Mesendoderm (in vitro differentiated cells): ENCODE measurements around the gene ZAR1L. TPM values are rescaled to one million over a fixed set of nuclear protein-coding genes. Genes with fewer than 3 reads are reported as not detected.
"Not testable (repeated sequence)": the region's sequence is repeated elsewhere in the genome, so short reads cannot be mapped to it uniquely, and the experiment has no call there.

Experiments
- DNase-seq: peaks from one replicate; pipeline ENCODE4 v3.0.0; 2013
- H2AK5ac ChIP-seq: 2 replicates; pipeline ENCODE4 v1.6.1; 2013; ENCODE audit warnings: low read length, inconsistent platforms
- H2BK120ac ChIP-seq: 2 replicates; pipeline ENCODE4 v1.6.1; 2013; ENCODE audit warnings: low read depth, mild to moderate bottlenecking, low read length, moderate library complexity, mixed read lengths
- H2BK15ac ChIP-seq: replicated peaks from 2 replicates; pipeline ENCODE4 v1.6.1; 2013; ENCODE audit warnings: low read depth, mild to moderate bottlenecking, moderate library complexity
- H2BK5ac ChIP-seq: 2 replicates; pipeline ENCODE4 v1.6.1; 2013; ENCODE audit warnings: low read length, inconsistent platforms
- H3K18ac ChIP-seq: 2 replicates; pipeline ENCODE4 v1.6.1; 2013; ENCODE audit warnings: mild to moderate bottlenecking, low read length, mixed read lengths
- H3K23ac ChIP-seq: one replicate; pipeline ENCODE4 v1.6.1; 2013; ENCODE audit warnings: low read length
- H3K27ac ChIP-seq: 2 replicates; pipeline ENCODE4 v1.5.1; 2013; ENCODE audit warnings: low read depth, mild to moderate bottlenecking, inconsistent platforms, low read length, moderate library complexity
- H3K27me3 ChIP-seq: 2 replicates; pipeline ENCODE4 v1.6.1; 2013; ENCODE audit warnings: low read length, control low read depth, mild to moderate bottlenecking, inconsistent platforms; ENCODE audit not compliant: insufficient read depth, poor library complexity
- H3K36me3 ChIP-seq: 2 replicates; pipeline ENCODE4 v1.6.1; 2013; ENCODE audit warnings: low read length, inconsistent platforms; ENCODE audit not compliant: control insufficient read depth, insufficient read depth
- H3K4ac ChIP-seq: one replicate; pipeline ENCODE4 v1.6.1; 2013; ENCODE audit warnings: low read depth, mild to moderate bottlenecking, low read length, moderate library complexity
- H3K4me1 ChIP-seq: 2 replicates; pipeline ENCODE4 v1.6.1; 2013; ENCODE audit warnings: low read depth, low read length, inconsistent platforms; ENCODE audit not compliant: control insufficient read depth
- H3K4me2 ChIP-seq: 2 replicates; pipeline ENCODE4 v1.6.1; 2013; ENCODE audit warnings: low read length
- H3K4me3 ChIP-seq: 2 replicates; pipeline ENCODE4 v1.5.1; 2013; ENCODE audit warnings: mild to moderate bottlenecking, low read length
- H3K56ac ChIP-seq: one replicate; pipeline ENCODE4 v1.6.1; 2013; ENCODE audit warnings: low read length
- H3K79me1 ChIP-seq: 2 replicates; pipeline ENCODE4 v1.6.1; 2013; ENCODE audit warnings: low read length, inconsistent platforms
- H3K79me2 ChIP-seq: 2 replicates; pipeline ENCODE4 v1.6.1; 2013; ENCODE audit warnings: mild to moderate bottlenecking, low read length; ENCODE audit not compliant: control insufficient read depth, insufficient read depth
- H3K9ac ChIP-seq: 2 replicates; pipeline ENCODE4 v1.6.1; 2013; ENCODE audit warnings: low read length, inconsistent platforms
- H4K5ac ChIP-seq: one replicate; pipeline ENCODE4 v1.6.1; 2013; ENCODE audit warnings: low read length
- H4K8ac ChIP-seq: one replicate; pipeline ENCODE4 v1.6.1; 2013; ENCODE audit warnings: low read depth, mild to moderate bottlenecking, control low read depth, low read length, moderate library complexity
- WGBS: extraction: QIAGEN DNeasy Blood & Tissue Kit; methylation state at CpG from one replicate; pipeline ENCODE4 v1.1.7; 2013; ENCODE audit warnings: low lambda C conversion rate, missing lambda C conversion rate; ENCODE audit not compliant: insufficient coverage; ENCODE audit errors: extremely low coverage; 5-methylcytosine and 5-hydroxymethylcytosine counted together
- polyA plus RNA-seq, 2 experiments: library from polyadenylated mRNA; stranded (reverse); fragments of 200-250 nt; gene quantifications; one replicate each; pipeline ENCODE4 v1.2.3, GENCODE V29; 2013

ZAR1L gene, protein sequence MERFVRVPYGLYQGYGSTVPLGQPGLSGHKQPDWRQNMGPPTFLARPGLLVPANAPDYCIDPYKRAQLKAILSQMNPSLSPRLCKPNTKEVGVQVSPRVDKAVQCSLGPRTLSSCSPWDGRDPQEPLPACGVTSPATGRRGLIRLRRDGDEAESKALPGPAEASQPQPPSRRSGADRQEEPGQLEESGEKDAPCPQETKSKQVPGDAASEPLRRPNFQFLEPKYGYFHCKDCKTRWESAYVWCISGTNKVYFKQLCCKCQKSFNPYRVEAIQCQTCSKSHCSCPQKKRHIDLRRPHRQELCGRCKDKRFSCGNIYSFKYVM
- polyA plus RNA-seq (2013, experiment 1 of 2), result 0.04 TPM
- polyA plus RNA-seq (2013, experiment 2 of 2), result 0.03 TPM

DNA sequence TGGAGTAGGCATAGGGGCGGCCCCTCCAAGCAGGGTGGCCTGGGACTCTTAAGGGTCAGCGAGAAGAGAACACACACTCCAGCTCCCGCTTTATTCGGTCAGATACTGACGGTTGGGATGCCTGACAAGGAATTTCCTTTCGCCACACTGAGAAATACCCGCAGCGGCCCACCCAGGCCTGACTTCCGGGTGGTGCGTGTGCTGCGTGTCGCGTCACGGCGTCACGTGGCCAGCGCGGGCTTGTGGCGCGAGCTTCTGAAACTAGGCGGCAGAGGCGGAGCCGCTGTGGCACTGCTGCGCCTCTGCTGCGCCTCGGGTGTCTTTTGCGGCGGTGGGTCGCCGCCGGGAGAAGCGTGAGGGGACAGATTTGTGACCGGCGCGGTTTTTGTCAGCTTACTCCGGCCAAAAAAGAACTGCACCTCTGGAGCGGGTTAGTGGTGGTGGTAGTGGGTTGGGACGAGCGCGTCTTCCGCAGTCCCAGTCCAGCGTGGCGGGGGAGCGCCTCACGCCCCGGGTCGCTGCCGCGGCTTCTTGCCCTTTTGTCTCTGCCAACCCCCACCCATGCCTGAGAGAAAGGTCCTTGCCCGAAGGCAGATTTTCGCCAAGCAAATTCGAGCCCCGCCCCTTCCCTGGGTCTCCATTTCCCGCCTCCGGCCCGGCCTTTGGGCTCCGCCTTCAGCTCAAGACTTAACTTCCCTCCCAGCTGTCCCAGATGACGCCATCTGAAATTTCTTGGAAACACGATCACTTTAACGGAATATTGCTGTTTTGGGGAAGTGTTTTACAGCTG is at the start of gene ZAR1L, which contains the start of gene BRCA2:
Gene ZAR1L, minus strand, starts transcription at position 126 of the 790 bp plus-strand sequence. CDS start 3,438 bp downstream, outside the sequence.
Gene BRCA2, plus strand, starts transcription at position 271 of the 790 bp plus-strand sequence. CDS start 953 bp downstream, outside the sequence.
- H3K4me1 ChIP-seq, result no peaks in the 10 kb centered on the region
- H3K23ac ChIP-seq, result peak within 1 kb of the TSS; percentile 89
- H2BK5ac ChIP-seq, result peak within 1 kb of the TSS; percentile 82
- no peak within 1 kb of the TSS for H2AK5ac ChIP-seq
- H4K8ac ChIP-seq, result peak within 1 kb of the TSS; percentile 44
- H3K4me2 ChIP-seq, result peak within 1 kb of the TSS; percentile 98
- H3K9ac ChIP-seq, result peak within 1 kb of the TSS; percentile 100
- H3K4me3 ChIP-seq, result peak within 1 kb of the TSS; percentile 89
- peak within 1 kb of the TSS; percentile 99 for H3K56ac ChIP-seq
- peak within 1 kb of the TSS; percentile 92 for H3K27ac ChIP-seq
- no CpG with 5 or more reads among the region's 60 CpGs for WGBS
- peak within 1 kb of the TSS; percentile 96 for H3K18ac ChIP-seq
- peak; percentile 95 for DNase-seq
- H3K79me1 ChIP-seq, result no peaks in the 10 kb centered on the region
- H3K79me2 ChIP-seq, result no peaks in the 10 kb centered on the region
- H3K4ac ChIP-seq, result peak within 1 kb of the TSS; percentile 98
- H3K36me3 ChIP-seq, result no peaks in the 10 kb centered on the region
- peak within 1 kb of the TSS; percentile 81 for H4K5ac ChIP-seq
- H2BK15ac ChIP-seq, result no peak within 1 kb of the TSS
- H3K27me3 ChIP-seq, result no peaks in the 10 kb centered on the region
- no peak within 1 kb of the TSS for H2BK120ac ChIP-seq

DNA sequence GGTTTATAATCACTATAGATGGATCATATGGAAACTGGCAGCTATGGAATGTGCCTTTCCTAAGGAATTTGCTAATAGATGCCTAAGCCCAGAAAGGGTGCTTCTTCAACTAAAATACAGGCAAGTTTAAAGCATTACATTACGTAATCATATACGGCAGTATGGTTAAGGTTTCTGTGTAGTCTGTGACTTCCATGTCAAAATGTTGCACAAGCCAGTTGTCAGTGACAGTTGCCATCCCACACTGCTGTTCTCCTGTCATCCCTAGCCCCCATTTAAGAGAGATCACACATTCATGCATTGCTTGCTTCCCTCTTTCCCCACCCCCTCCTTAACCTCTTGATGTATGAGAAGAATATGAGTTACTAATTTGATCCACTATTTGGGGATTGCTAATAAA is 47.4 kb upstream of the ZAR1L start:
- Histone ChIP-seq H3K18ac (no peak overlapping the region), H3K27me3 (no peaks in the 10 kb centered on the region), H3K23ac (no peak overlapping the region), H4K8ac (no peak overlapping the region), H3K4me2 (no peak overlapping the region), H2BK120ac (no peak overlapping the region), H2AK5ac (no peak overlapping the region), H3K4me1 (no peaks in the 10 kb centered on the region), H2BK15ac (no peak overlapping the region), H3K56ac (no peak overlapping the region), H3K9ac (no peak overlapping the region), H3K4me3 (no peak overlapping the region), H3K79me1 (no peaks in the 10 kb centered on the region), H4K5ac (no peak overlapping the region), H2BK5ac (no peak overlapping the region), H3K27ac (no peak overlapping the region), H3K4ac (no peak overlapping the region), H3K36me3 (peaks cover 4% of the 10 kb centered on the region), H3K79me2 (no peaks in the 10 kb centered on the region)
- DNase-seq, result no peak
- no CpG with 5 or more reads among the region's 2 CpGs for WGBS

DNA sequence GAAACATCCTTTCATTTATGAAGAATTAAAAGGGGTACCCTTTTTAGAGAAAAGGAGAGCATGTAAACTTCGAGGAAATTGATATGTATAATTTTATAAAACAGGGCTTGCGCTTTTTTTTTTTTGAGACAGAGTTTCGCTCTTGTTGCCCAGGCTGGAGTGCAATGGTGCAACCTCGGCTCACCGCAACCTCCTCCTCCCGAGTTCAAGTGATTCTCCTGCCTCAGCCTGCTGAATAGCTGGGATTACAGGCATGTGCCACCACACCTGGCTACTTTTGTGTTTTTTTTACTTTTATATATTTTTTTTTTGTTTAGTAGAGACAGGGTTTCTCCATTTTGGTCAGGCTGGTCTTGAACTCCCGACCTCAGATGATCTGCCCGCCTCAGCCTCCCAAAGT is 40.8 kb upstream of the ZAR1L start:
- H3K56ac ChIP-seq, H2BK5ac ChIP-seq, H3K4ac ChIP-seq, H4K8ac ChIP-seq, H4K5ac ChIP-seq, H3K4me3 ChIP-seq, H2AK5ac ChIP-seq, H3K27me3 ChIP-seq, H3K4me2 ChIP-seq, H3K18ac ChIP-seq, H3K79me1 ChIP-seq, H3K79me2 ChIP-seq, H3K4me1 ChIP-seq, H2BK15ac ChIP-seq, H3K36me3 ChIP-seq, DNase-seq, H3K9ac ChIP-seq, H2BK120ac ChIP-seq, H3K27ac ChIP-seq, H3K23ac ChIP-seq: not testable (repeated sequence)
- no CpG with 5 or more reads among the region's 8 CpGs for WGBS

DNA sequence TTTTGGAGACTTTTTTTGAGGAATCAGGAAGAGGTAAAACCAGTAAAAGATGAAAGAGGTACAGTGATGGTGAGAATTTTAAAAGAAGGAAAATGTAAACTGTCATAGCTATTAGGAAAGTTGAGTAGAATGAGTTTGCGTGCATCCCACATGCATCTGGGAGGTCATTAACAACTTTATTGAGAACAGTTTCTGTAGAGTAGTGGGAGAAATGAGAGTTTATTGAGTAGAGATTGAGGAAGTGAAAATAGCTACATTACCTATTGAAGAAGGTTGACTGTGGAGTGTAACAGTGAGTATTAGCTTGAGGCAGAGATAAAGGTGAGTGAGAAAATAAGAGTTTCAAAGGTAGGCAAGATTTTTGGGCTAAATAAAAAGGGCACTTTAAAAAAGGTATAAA is 38.9 kb upstream of the ZAR1L start:
- DNase-seq, result no peak
- Histone ChIP-seq H3K18ac (no peak overlapping the region), H2BK15ac (no peak overlapping the region), H2BK5ac (no peak overlapping the region), H4K8ac (no peak overlapping the region), H2AK5ac (no peak overlapping the region), H3K4me1 (no peaks in the 10 kb centered on the region), H3K4ac (no peak overlapping the region), H3K4me2 (no peak overlapping the region), H3K27me3 (no peaks in the 10 kb centered on the region), H3K36me3 (no peaks in the 10 kb centered on the region), H3K23ac (no peak overlapping the region), H2BK120ac (no peak overlapping the region), H3K4me3 (no peak overlapping the region), H3K9ac (no peak overlapping the region), H3K56ac (no peak overlapping the region), H4K5ac (no peak overlapping the region), H3K79me1 (no peaks in the 10 kb centered on the region), H3K27ac (no peak overlapping the region), H3K79me2 (no peaks in the 10 kb centered on the region)
- WGBS, result no CpG with 5 or more reads among the region's 1 CpG

DNA sequence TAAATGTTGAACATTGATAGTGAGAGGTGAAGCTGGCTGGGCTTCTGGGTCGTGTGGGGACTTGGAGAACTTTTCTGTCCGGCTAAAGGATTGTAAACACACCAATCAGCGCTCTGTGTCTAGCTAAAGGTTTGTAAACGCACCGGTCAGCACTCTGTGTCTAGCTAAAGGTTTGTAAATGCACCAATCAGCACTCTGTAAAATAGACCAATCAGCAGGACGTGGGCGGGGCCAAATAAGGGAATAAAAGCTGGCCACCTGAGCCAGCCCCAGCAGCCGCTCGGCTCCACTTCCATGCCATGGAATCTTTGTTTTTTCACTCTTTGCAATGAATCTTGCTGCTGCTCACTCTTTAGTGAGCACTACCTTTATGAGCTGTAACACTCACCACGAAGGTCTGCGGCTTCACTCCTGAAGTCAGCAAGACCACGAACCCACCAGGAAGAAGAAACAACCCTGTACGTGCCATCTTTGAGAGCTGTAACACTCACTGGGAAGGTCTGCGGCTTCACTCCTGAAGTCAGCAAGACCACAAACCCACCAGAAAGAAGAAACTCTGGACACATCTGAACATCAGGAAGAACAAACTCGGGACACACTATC is 35.8 kb upstream of the ZAR1L start:
- not testable (repeated sequence) for H3K27me3 ChIP-seq, H2BK120ac ChIP-seq, H3K56ac ChIP-seq, H3K23ac ChIP-seq, H4K8ac ChIP-seq, H4K5ac ChIP-seq, DNase-seq, H3K4ac ChIP-seq, H3K4me2 ChIP-seq, H2BK5ac ChIP-seq, H3K79me2 ChIP-seq, H3K4me1 ChIP-seq, H3K79me1 ChIP-seq, H2AK5ac ChIP-seq, H2BK15ac ChIP-seq, H3K27ac ChIP-seq, H3K4me3 ChIP-seq, H3K18ac ChIP-seq, H3K9ac ChIP-seq, H3K36me3 ChIP-seq
- WGBS, result no CpG with 5 or more reads among the region's 15 CpGs
